ENCODE results near the gene KRTAP5-5. TPM values are rescaled to one million over a fixed set of nuclear protein-coding genes. Genes with fewer than 3 reads are reported as not detected.
"Not testable (repeated sequence)": the region's sequence is repeated elsewhere in the genome, so short reads cannot be mapped to it uniquely, and the experiment has no call there.

Gene KRTAP5-5, protein sequence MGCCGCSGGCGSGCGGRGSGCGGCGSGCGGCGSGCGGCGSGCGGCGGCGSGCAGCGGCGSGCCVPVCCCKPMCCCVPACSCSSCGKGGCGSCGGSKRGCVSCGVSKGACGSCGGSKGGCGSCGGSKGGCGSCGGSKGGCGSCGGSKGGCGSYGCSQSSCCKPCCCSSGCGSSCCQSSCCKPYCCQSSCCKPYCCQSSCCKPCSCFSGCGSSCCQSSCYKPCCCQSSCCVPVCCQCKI
- not detected for polyA plus RNA-seq (ENCODE audit: insufficient read length in 4 of 4)

GRCh38 chr11:1629326-1630185 is at the start of gene KRTAP5-5:
Gene KRTAP5-5, plus strand, starts transcription at chr11:1629775. Its CDS starts 66 bp downstream, at chr11:1629841.
- no peak for DNase-seq (ENCODE audit: low read depth in 4 of 4, low spot score in 3 of 4)

DNA sequence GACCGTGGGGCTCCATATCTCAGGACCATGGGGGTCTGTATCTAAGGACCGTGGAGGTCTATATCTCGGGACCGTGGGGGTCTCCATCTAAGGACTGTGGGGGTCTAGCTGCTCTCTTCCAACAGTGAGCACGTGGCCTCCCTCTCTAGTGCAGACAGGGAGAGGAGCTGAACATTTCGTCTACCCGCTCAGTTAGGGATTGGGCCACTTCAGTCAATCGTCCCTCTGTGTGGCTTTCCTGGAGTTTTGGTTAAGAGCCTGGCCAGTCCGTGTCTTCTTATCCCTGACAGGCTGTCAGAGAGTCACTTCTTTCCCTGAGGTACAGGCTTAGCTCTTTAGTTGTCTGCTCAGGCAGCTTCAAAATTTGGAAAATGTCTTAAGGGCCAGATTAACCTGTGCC is 47.6 kb upstream of the KRTAP5-5 start:
- no peak for DNase-seq (ENCODE audit: low read depth in 4 of 4, low spot score in 3 of 4)

DNA sequence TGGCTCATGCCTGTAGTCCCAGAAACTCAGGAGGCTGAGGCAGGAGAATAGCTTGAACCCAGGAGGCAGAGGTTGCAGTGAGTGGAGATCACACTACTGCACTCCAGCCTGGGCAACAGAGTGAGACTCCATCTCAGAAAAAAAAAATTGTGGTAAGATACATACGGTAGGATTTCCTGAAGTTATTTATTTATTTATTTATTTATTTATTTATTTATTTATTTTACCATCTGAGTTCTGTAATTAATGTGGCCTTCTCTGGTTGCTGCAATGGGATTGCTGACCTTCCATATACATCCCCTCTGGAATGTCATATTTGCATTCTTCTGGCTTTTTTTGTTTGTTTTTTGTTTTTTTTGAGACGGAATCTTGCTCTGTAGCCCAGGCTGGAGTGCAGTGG is 46.7 kb upstream of the KRTAP5-5 start:
- DNase-seq (ENCODE audit: low read depth in 4 of 4, low spot score in 3 of 4): not testable (repeated sequence)

DNA sequence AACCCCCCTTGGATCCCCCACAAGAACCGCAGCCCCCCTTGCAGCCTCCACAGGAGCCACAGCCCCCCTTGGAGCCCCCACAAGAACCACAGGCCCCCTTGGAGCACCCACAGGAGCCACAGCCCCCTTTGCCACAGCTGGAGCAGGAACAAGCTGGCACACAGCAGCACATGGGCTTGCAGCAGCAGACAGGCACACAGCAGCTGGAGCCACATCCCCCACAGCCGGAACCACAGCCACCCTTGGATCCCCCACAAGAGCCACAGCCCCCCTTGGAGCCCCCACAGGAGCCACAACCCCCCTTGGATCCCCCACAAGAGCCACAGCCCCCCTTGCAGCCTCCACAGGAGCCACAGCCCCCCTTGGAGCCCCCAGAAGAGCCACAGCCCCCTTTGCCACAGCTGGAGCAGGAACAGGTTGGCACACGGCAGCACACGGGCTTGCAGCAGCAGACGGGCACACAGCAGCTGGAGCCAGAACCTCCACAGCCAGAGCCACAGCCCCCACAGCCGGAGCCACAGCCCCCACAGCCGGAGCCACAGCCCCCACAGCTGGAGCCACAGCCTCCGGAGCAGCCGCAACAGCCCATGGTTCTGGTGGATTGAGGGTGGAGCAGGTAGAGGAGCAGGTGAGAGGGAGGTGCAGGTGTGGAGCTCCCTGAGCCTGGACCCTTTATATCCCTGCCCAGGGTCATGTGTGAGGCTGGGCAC is 44.8 kb upstream of the KRTAP5-5 start, which contains the start of gene KRTAP5-1:
KRTAP5-1 (minus strand) TSS at position 623 of the 710 bp plus-strand sequence; CDS start at position 589, 34 bp downstream.
- not testable (repeated sequence) for DNase-seq (ENCODE audit: low read depth in 4 of 4, low spot score in 3 of 4)

DNA sequence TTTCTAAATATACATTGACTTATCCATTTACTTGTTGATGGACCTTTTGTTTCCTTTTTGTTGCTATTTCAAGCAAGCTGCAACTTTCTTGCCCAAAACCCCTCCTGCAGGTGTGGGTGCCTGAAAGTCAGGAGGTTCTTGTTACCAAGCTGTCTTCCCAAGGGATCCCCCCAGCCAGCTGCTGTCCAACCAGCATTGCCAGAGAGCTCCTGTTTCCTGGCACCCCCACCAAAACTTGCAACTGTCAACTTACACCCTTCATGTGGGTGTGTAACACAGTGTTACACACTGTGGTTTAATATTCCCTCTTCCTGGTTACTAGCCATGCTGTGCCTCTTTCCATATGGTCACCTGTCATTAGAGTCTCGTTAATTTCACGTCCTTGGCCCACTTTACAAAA is 42.9 kb upstream of the KRTAP5-5 start:
- DNase-seq (ENCODE audit: low read depth in 4 of 4, low spot score in 3 of 4): no peak

DNA sequence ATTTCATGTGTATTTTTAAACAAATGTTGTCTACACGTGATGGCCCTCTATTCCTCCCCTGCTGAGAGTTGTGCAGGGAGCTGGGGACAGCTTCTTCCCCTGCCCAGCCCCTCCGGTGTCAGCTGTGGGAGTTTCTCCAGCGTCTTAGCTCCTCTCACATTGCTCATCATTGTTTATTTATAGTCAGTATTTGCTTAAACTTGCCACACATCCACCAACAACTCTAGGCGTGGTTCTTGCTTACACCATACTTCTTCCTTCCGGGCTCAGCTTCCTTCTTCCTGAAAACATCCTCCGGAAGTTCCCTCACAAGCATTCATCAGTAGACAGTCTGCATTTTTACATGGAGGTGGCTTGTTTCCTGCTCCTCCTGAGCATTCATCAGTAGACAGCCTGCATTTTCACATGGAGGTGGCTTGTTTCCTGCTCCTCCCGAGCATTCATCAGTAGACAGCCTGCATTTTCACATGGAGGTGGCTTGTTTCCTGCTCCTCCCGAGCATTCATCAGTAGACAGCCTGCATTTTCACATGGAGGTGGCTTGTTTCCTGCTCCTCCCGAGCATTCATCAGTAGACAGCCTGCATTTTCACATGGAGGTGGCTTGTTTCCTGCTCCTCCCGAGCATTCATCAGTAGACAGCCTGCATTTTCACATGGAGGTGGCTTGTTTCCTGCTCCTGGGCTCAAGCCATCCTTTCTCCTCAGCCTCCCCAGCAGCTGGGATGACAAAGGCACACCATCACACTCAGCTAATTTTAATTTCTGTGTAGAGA is 40.2 kb upstream of the KRTAP5-5 start:
- not testable (repeated sequence) for DNase-seq (ENCODE audit: low read depth in 4 of 4, low spot score in 3 of 4)

GRCh38 chr11:1589996-1590395 is 39.6 kb upstream of the KRTAP5-5 start:
- DNase-seq (ENCODE audit: low read depth in 4 of 4, low spot score in 3 of 4): no peak

DNA sequence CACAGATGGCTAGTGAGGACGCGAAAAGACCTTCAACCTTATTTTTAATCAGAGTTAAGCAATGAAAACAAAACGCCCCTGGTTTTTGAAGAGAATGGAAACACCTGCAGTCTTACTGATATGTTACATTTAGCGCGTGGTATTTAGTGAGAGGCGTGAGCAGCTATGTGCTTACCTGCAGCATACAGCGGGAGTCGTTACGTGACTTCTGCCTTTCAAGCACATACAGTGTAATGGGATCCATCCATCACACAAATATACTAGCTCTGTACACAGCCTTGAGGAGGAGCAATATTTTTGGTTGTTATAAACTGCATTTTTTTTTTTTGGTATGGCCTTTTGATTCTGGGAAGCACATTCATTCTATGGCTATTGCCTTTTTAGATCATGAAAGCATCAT is 36.9 kb upstream of the KRTAP5-5 start:
- DNase-seq (ENCODE audit: low read depth in 4 of 4, low spot score in 3 of 4): no peak

- DNase-seq (ENCODE audit: low read depth in 4 of 4, low spot score in 3 of 4): not testable (repeated sequence)
Observed at GRCh38 chr11:1595994-1596575, 33.5 kb upstream of the KRTAP5-5 start.

GRCh38 chr11:1596576-1597121 is 32.9 kb upstream of the KRTAP5-5 start:
- DNase-seq (ENCODE audit: low read depth in 4 of 4, low spot score in 3 of 4): not testable (repeated sequence)

GRCh38 chr11:1597331-1597993 is 32.1 kb upstream of the KRTAP5-5 start:
- no peak for DNase-seq (ENCODE audit: low read depth in 4 of 4, low spot score in 3 of 4)

- DNase-seq (ENCODE audit: low read depth in 4 of 4, low spot score in 3 of 4): no peak
Observed at GRCh38 chr11:1597994-1598380, 31.6 kb upstream of the KRTAP5-5 start, which contains the start of gene KRTAP5-2. Gene KRTAP5-2, minus strand, starts transcription at chr11:1598294. Its CDS starts 44 bp downstream, at chr11:1598250.

DNA sequence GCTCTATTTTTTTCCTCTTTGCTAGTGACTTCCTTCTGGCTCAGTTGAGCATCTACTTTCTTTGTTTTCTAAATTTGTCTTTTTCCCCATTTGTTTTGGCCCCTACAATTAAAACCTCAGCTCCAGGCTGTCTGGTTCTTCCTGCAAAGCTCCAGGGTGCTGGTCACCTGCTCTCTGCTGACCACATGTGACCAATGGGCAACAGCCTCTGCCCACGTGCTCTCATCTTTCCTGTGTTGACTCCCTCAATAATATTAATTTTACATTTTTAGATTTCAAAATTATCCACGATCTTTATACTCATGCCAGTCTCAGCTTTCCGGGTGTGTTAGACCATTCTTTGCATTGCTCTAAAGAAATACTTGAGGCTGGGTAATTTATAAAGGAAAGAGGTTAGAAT is 31.2 kb upstream of the KRTAP5-5 start:
- DNase-seq (ENCODE audit: low read depth in 4 of 4, low spot score in 3 of 4): not testable (repeated sequence)

DNA sequence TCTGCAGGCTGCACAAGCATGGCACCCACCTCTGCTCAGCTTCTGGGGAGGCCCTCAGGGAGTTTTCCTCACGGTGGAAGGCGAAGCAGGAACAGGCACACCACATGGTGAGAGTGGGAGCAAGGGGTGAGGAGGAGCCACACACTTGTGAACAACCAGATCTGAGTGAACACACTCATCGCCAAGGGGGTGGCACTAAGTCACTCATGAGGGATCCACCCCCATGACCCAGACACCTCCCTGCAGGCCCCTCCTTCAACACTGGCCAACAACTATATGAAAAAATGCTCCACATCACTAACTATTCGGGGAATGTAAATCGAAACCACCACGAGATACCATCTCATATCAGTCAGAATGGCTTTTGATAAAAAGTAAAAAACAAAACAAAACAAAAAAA is 30.8 kb upstream of the KRTAP5-5 start:
- DNase-seq (ENCODE audit: low read depth in 4 of 4, low spot score in 3 of 4): no peak

DNA sequence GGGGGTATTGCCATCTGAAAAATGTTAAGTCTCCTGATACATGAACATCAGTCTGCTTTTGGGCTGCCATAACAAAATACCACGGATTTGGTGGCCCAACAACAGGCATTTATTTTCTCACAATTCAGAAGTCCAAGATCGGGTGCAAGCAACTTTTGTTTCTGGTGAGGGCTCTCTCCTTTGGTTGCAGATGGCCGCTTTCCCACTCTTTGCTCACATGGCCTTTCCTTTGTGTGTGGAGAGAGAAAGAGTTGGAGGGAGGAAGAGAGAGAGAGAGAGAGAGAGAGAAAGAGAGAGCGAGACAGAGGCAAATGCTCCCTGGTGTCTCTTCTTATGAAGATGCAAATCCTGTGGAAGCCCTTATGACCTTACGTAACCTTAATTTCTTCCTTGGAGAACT is 28.9 kb upstream of the KRTAP5-5 start:
- no peak for DNase-seq (ENCODE audit: low read depth in 4 of 4, low spot score in 3 of 4)

DNA sequence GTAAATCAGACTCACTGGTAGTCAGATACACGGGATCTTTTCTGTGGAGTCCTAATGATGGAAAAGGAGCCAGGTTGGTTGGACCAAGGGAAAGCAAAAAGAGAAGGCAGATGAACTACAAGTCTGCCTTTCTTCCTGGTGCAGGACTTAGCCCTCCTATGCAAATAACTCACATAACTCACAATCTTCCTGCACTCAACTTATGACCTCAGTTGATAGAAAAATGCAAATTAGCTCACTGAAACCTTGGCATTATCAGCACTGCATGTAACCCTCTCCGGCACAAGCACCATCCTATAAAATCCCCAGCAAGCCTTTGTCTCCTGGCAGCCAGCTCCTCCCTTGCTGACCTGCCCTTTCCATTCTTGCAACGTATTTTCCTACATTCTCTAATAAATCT is 27.9 kb upstream of the KRTAP5-5 start:
- DNase-seq (ENCODE audit: low read depth in 4 of 4, low spot score in 3 of 4): not testable (repeated sequence)

- no peak for DNase-seq (ENCODE audit: low read depth in 4 of 4, low spot score in 3 of 4)
Observed at GRCh38 chr11:1603629-1604028, 25.9 kb upstream of the KRTAP5-5 start.

- DNase-seq (ENCODE audit: low read depth in 4 of 4, low spot score in 3 of 4): no peak
Observed at GRCh38 chr11:1604181-1604580, 25.4 kb upstream of the KRTAP5-5 start.

- DNase-seq (ENCODE audit: low read depth in 4 of 4, low spot score in 3 of 4): no peak
Observed at GRCh38 chr11:1604711-1605110, 24.9 kb upstream of the KRTAP5-5 start.
